ENCODE measurements around the gene DEGS2.
A peak's percentile ranks its signal among the peaks of the same experiment; 100 is the strongest.
"Not testable (repeated sequence)": the region's sequence is repeated elsewhere in the genome, so short reads cannot be mapped to it uniquely, and the experiment has no call there.

Gene DEGS2

GRCh38 chr14:100159094-100159864 is at the start of gene DEGS2:
Gene DEGS2 (minus strand): TSS chr14:100159645. CDS start chr14:100159587, 58 bp downstream.
- peak; percentile 51 to 61 for DNase-seq

- DNase-seq = not testable (repeated sequence)
Observed at GRCh38 chr14:100208136-100208535, 48.7 kb upstream of the DEGS2 start.

GRCh38 chr14:100207588-100207987 is 48.1 kb upstream of the DEGS2 start:
- DNase-seq = not testable (repeated sequence)

- not testable (repeated sequence) for DNase-seq
Observed at GRCh38 chr14:100204835-100205167, 45.4 kb upstream of the DEGS2 start.

- no peak for DNase-seq
Observed at GRCh38 chr14:100203962-100204834, 44.8 kb upstream of the DEGS2 start.

GRCh38 chr14:100203146-100203545 is 43.7 kb upstream of the DEGS2 start:
- no peak for DNase-seq

- no peak for DNase-seq
Observed at GRCh38 chr14:100202712-100203111, 43.3 kb upstream of the DEGS2 start.

DNA sequence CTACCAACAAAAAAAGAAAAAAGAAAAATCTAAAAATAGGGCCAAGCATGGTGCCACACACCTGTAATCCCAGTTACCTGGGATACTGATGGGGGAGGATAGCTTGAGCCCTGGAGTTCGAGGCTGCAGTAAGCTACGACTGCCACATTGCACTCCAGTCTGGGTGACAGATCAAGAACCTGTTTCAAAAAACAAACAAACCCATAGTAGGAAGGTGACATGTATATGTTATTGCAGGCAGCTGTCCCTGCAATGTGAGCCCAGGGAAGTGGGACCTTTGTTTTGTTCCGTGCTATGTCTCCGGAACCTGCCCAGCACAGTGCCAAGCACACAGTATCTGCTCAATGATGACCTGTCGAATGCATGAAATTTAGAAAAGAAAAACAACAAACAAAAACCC is 42.3 kb upstream of the DEGS2 start:
- no peak for DNase-seq

DNA sequence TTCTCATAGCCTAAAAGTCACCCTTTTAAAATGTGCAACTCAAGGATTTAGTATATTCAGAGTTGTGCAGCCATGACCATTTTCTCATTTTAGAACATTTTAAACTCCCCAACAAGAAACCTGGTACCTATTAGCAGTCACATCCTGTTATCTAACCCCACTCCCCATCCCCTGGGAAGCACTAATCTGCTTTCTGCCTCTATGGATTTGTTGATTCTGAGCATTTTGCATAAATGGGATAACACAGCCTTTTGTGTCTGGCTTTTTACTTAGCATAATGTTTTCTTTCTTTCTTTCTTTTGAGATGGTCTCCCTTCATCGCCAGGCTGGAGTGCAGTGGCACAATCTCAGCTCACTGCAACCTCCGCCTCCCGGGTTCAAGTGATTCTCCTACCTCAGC is 40.9 kb upstream of the DEGS2 start:
- no peak for DNase-seq

DNA sequence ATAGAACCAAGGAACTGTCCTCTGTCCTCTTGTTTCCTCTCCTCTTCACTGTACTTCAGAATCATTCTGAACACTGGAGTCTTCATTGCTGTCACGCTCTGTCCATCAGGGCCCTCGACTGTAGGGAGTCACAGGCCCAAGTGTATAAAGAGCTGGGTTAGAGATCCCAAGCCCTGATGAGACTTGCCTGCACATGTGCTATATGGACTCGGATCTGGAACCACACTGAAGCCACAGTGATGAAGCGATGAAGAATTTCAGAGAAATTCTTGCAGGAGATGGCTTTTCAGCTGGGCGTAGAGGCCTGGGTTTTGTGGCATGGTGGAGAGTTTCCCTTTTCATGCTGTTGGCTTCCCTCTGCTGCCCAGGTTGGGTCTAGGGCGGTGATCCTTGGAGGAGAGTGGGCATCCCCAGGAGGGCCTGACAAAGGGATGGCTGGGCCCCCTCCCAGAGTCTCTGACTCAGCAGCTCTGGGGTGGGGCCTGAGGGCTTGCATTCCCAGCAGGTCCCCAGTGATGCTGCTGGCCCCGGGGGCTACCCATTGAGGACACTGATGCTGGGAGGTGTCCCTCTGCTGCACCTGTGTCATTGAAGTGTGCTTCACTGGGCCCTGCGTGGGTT is 39.9 kb upstream of the DEGS2 start:
- DNase-seq = no peak

- DNase-seq = no peak
Observed at GRCh38 chr14:100193417-100194357, 34.2 kb upstream of the DEGS2 start.

- peak; percentile 99 to 100 for DNase-seq
Observed at GRCh38 chr14:100192672-100193416, 33.4 kb upstream of the DEGS2 start.

DNA sequence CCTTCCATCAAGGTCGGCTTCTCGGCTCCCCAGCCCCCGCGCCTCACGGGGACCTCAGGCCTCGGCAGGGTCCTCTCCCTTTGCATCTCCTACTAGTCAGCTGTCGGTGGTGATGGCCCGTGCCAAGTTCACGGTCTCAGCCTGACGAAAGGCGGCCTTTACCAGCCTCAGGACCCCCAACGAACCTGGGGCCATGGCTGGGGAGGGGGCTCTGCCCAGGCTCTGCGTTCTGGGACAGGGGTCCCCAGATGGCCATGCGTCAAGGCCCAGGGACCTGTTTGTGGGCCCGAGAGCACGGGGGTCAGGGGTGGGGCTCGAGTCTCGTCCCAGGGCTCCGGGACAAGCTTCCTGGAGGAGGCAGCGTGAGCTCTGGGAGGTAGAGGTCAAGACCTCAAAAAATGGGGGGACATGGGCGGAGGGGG is 32.8 kb upstream of the DEGS2 start:
- DNase-seq = no peak

DNA sequence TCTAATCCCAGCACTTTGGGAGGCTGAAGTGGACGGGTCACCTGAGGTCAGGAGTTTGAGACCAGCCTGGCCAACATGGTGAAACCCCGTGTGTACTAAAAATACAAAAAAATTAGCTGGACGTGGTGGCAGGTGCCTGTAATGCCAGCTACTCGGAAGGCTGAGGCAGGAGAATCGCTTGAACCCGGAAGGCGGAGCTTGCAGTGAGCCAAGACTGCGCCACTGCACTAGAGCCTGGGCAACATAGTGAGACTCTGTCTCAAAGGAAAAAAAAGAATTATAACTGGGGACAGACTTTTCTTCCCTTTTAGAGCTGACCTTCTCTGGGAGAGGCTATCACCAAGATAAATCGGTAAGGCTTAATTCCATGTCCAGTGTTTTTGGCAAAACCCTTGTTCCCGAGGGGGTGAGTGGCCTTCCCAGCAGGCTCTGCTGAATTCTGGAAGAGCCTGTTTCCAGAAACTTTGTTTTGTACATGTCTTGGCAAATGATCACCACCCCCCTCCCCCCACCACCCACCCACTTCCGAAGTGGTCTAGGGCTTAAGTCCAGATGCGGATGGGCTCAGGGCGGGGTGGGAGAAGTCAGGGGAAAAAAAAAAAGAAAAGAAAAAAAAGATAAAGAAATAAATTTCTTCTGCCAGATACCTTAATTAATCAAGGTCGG is 32.3 kb upstream of the DEGS2 start:
- DNase-seq = no peak

- no peak for DNase-seq
Observed at GRCh38 chr14:100190126-100190525, 30.7 kb upstream of the DEGS2 start.

GRCh38 chr14:100188392-100189030 is 29.1 kb upstream of the DEGS2 start:
- DNase-seq = no peak

DNA sequence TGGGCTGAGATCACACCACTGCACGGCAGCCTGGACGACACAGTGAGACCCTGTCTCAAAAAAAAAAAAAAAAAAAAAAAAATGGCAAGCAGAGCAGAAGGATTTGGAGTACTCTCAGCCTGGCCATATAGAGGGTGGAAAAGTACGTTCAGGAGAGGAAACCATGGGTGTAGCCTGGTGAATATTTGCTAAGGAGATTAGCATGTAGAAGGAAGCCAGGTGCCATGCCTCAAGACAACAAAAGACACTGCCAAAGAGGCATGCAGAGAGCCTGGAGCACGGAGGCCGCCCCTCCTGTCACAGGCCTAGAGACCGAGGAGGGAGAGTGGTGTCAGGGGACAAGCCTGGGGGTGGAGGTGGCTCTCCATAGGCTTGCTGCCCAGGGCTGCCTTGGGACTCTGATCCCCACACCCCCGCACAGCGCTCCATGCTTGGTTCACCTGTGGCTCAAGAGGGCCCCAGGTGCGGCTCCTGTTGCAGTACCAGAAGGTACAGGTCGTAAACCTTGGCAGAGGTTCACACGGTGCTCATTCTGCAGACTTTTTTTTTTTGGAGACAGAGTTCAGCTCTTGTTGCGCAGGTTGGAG is 27.9 kb upstream of the DEGS2 start:
- DNase-seq = no peak

- not testable (repeated sequence) for DNase-seq
Observed at GRCh38 chr14:100181876-100182551, 22.6 kb upstream of the DEGS2 start.

DNA sequence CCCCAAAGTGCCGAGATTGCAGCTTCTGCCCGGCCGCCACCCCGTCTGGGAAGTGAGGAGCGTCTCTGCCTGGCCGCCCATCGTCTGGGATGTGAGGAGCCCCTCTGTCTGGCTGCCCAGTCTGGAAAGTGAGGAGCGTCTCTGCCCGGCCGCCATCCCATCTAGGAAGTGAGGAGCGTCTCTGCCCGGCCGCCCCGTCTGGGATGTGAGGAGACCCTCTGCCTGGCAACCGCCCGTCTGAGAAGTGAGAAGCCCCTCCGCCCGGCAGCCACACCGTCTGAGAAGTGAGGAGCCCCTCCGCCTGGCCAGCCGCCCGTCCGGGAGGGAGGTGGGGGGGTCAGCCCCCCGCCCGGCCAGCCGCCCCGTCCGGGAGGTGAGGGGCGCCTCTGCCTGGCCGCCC is 21.2 kb upstream of the DEGS2 start:
- DNase-seq = not testable (repeated sequence)

GRCh38 chr14:100178691-100179090 is 19.2 kb upstream of the DEGS2 start:
- DNase-seq = no peak

Data from CD4-positive, alpha-beta T cell treated with Interleukin-4 for 1 hour (primary cell).